GM19468 (cell line): ENCODE measurements around the gene AUTS2.

Experiments
- ATAC-seq: cut with Tn5 transposase; IDR thresholded peaks from one replicate; pipeline ENCODE4 v1.9.1; 2021; ENCODE audit warnings: mild to moderate bottlenecking, moderate library complexity, moderate number of reproducible peaks; ENCODE audit not compliant: unreplicated experiment; ENCODE audit errors: extremely low read depth

The AUTS2 gene

DNA sequence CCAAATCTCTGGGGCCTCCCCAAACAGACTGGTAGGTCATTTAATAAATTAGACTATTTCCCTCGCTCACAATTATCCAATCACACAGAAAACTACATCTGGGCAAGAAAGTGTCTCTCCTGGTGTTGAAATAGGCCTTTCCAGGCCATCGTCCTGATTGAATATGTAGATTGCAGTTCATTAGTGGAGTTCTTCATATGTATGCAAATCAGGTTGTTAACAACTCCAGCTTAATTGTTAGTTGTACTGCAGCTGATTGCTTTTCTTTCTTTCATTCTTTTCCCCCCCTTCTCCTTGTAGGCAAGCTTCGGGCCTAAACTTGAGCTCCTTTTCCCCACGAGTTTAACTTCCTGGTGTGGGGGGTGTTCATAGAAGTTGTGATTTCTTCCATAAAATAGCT is 1174.6 kb downstream of the AUTS2 start:
- no peak for ATAC-seq

GRCh38 chr7:70773406-70773805 is 1175.1 kb downstream of the AUTS2 start:
- ATAC-seq, result no peak

GRCh38 chr7:70774950-70775527 is 1176.8 kb downstream of the AUTS2 start:
- no peak for ATAC-seq

DNA sequence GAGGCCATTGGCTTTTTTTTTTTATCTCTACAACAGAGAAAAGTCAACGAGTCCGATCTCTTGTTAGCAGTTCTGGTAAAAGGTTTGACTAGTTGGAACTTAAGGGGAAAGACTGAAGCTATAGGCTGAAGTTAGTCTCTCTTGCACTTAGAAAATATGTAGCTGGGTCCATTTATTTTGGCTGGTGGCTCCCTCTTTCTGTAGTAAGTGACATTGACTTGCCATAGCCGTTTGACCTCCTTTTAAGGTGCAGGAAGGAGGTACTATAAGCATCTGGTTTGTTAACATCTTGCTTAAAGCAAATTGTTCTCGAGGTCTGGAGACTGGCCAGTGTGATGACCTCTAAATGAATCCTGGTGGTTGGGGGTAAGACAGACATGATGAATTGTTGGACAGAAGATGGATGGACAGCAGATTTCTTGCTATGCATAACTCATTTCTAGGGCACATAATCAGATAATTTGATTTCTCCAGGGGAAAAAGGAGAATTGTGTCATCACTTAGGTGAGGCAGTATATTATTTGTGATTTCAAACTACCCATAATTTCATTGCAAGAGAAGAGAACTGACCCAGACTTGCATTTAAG is 1177.4 kb downstream of the AUTS2 start:
- ATAC-seq, result no peak

GRCh38 chr7:70776627-70777101 is 1178.4 kb downstream of the AUTS2 start:
- no peak for ATAC-seq

- no peak for ATAC-seq
These were observed 1179.0 kb downstream of the AUTS2 start for GRCh38 chr7:70777251-70777650.

DNA sequence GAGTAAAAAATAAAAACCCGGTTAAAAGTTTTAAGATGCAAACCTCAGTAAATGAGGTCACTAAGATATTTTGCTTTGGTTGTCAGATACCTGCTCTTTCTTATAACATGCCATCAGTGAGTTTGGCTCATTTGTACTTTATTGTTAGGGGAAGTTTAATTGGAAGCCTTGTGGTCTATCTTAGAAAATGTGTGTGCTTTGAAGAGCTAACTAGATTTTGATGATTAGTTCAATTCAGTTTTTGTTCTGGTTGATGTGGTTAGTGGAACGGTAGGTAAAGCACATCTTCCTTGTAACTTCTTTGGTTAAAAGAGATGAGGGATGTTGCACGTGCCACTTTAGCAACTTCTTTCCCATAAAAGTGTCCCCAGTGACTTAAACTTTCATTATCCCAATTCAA is 1180.3 kb downstream of the AUTS2 start:
- ATAC-seq, result no peak

GRCh38 chr7:70779321-70779720 is 1181.0 kb downstream of the AUTS2 start:
- no peak for ATAC-seq

DNA sequence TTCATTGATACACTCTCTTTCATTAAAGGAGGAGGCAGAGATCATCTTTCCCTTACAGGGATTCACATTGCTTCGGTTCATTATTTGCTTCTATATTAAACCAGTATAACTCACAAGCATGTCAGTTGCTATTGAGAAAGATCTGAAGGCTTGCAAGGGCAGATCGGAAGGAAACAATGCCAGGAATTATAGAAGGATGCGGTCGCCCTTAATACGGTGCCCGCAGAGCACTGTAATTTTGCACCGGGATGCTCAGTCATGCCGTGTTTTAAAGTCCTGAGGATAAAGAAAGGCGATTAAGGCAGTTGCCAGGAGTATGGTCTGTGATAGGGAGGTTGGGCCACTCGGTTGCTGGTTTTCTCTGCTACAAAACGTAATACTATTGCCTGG is 1183.6 kb downstream of the AUTS2 start:
- ATAC-seq, result no peak

DNA sequence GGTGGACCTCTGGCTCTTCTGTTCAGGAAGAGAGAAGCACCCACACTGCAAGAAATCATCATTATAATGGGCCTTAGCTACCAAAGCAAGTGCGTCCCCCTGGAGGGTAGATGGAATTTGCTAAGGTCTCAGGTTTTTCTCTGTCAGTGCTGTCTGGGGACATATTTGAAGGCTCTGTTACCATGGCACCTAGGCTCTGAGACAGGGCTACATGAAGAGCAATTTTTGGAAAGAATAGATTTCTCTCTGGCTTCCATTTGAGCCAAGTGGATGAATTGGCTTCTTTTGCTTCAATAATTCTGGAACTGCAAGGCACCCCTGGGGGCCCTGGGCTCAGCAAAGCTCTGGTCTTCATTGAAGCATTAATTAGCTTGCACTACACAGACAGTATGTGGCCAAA is 1184.5 kb downstream of the AUTS2 start:
- no peak for ATAC-seq

GRCh38 chr7:70785427-70785826 is 1187.2 kb downstream of the AUTS2 start:
- ATAC-seq, result no peak

- no peak for ATAC-seq
These were observed 1187.8 kb downstream of the AUTS2 start for GRCh38 chr7:70786076-70786475.

GRCh38 chr7:70787286-70787685 is 1189.0 kb downstream of the AUTS2 start:
- ATAC-seq, result no peak

DNA sequence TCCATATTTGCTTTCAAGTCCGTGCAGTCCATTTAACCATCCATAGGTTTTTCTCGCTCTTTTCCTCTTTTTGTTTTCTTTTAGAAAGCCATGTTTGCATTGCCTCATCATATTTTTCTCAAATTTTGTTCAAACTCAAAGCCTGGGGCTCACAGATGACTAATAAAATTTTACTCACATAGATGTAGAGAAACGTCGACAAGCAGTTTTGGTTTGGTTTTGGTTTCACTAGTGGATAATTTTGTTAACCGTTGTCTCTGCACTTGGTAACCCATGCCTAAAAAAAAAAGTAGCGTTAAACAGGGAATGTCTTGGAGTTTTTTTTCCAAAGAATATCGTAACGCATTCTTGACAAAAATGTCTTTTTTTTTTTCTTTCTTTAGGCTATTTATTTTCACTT is 1189.5 kb downstream of the AUTS2 start:
- no peak for ATAC-seq

DNA sequence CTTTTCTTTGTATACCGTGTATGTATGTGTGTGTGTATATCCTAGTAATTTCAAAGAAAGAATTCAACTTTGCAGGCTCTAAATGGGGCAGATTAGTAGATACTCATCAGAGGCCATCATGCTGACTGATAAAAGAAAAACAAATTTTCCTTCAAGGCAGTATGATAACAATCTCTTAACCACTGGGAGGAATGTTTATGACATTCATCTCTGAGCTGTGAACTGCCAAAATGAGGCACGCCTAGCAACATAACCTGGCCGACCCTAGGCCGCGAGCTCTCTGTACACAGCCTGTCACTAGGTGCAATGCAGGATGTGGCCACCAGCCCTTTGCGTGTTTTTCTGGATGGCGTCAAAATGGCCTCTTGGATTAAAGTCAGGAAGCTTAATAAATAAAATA is 1190.0 kb downstream of the AUTS2 start:
- no peak for ATAC-seq

DNA sequence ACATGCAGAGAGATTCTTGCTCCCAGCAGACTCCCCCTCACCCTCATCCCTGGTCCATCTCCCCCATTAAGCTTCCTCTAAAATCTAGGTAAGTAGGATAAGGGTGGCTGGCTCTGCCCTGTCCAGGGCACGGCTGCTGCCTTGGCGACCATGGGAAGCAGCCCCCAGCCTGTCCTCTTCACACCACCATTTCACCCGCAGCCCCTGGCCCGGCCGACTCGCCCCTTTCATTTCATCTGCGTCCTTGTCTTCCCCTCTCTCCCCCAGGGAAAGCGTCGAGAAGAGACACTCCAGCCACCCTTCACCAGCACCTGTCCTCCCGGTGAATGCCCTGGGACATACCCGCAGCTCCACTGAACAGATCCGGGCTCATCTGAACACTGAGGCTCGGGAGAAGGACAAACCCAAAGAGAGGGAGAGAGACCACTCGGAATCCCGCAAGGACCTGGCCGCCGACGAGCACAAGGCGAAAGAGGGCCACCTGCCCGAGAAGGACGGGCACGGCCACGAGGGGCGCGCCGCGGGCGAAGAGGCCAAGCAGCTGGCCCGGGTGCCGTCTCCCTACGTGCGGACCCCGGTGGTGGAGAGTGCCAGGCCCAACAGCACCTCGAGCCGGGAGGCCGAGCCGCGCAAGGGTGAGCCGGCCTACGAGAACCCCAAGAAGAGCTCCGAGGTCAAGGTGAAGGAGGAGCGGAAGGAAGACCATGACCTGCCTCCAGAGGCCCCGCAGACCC is 1191.4 kb downstream of the AUTS2 start:
- ATAC-seq, result no peak

DNA sequence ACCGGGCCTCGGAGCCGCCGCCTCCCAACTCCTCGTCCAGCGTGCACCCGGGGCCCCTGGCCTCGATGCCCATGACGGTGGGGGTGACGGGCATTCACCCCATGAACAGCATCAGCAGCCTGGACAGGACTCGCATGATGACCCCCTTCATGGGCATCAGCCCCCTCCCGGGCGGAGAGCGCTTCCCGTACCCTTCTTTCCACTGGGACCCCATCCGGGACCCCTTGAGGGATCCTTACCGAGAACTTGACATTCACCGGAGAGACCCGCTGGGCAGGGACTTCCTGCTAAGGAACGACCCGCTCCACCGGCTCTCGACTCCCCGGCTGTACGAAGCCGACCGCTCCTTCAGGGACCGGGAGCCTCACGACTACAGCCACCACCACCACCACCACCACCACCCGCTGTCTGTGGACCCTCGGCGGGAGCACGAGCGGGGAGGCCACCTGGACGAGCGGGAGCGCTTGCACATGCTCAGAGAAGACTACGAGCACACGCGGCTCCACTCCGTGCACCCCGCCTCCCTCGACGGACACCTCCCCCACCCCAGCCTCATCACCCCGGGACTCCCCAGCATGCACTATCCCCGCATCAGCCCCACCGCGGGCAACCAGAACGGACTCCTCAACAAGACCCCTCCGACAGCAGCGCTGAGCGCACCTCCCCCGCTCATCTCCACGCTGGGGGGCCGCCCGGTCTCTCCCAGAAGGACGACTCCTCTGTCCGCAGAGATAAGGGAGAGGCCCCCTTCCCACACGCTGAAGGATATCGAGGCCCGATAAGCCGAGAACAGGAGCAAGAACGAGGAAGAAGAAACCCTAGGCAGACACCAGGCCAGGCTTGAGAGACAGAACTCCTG is 1192.2 kb downstream of the AUTS2 start:
- ATAC-seq, result no peak

GRCh38 chr7:70791341-70791740 is 1193.1 kb downstream of the AUTS2 start:
- ATAC-seq, result no peak

DNA sequence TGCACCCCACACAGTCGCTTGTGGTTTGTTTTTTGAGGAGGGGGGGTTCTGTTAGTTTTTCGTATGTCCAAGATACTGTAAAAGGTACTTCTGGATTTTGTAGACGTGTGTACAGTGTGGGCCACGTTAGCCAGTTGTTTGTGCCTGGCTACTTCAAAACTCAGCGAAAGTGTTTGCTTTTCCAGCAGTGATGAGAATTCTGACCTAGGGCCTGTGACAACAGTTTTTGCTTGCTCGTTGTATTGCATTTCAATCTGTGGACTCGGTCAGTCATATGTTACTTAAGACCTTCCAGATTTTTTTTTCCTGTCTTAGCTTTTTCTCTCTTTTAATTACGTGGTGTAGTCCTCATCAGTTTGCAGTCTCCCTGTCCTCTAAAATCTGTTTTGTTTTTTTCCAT is 1194.8 kb downstream of the AUTS2 start:
- no peak for ATAC-seq

- no peak for ATAC-seq
These were observed 1195.5 kb downstream of the AUTS2 start for GRCh38 chr7:70793821-70794220.

DNA sequence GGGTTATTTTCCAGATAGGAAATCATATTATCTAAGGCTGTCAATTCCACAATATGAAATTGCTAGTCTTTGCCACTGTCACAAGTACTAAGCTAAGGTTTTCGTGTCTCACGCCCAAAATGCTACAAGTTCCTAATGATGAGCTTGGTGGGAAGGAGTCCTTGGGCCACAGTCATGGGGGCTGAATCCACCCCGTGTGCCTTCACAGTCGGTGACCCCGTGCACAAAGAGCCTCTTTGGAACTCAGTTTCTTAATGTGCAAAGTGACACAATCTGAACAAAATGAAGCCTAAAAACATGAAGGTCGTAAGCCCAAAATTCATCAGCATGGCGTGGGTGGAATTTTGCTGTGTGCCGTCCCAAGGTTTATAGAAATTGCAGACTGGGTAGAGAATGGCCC is 1196.7 kb downstream of the AUTS2 start:
- ATAC-seq, result no peak
